Measurements from ENCODE around the gene ECHDC1.

- TF ChIP-seq ARNTL (CRISPR knock-in tag; IDR thresholded peaks at IDR 0.05; ENCODE audit: borderline replicate concordance, low read depth) = no peak
- TF ChIP-seq PATZ1 (CRISPR knock-in tag; IDR thresholded peaks at IDR 0.05; ENCODE audit: borderline replicate concordance) = no peak
- TF ChIP-seq TCF4 (CRISPR knock-in tag; IDR thresholded peaks at IDR 0.05; ENCODE audit: borderline replicate concordance) = no peak
Measured at GRCh38 chr6:127303917-127304316, 39.5 kb downstream of the ECHDC1 start.

Data from SK-N-SH treated with all-trans-retinoic acid at 6 μM for 48 hours (cell line).